ENCODE results near the gene DCLRE1A. TPM values are rescaled to one million over a fixed set of nuclear protein-coding genes. Genes with fewer than 3 reads are reported as not detected.

The DCLRE1A gene
- total and polyA plus RNA-seq, 2 experiments from 2014 or later, result 6.1 to 13.8 TPM

- H3K27me3 Mint-ChIP-seq (ENCODE audit: insufficient read depth, low read depth, poor library complexity), result no peaks in the 10 kb centered on the region
- H3F3A ChIP-seq (replicated peaks; ENCODE audit: low read depth), result no peaks in the 10 kb centered on the region
- H3K4me3 Mint-ChIP-seq, result no peak overlapping the region
- H3K27ac Mint-ChIP-seq, result peak overlapping the region; percentile 37
- no peaks in the 10 kb centered on the region; the same call in 1 of the 2 replicates for H3K9me2 ChIP-seq (ENCODE audit: insufficient read depth)
- no peaks in the 10 kb centered on the region for H3K27me3 ChIP-seq (ENCODE audit: insufficient read depth)
- no peaks in the 10 kb centered on the region for H3K79me2 ChIP-seq (replicated peaks; ENCODE audit: insufficient read depth)
- H3K27ac ChIP-seq (ENCODE audit: low read depth), result no peak overlapping the region
- ATAC-seq (peak; percentile 40), DNase-seq (ENCODE audit: low spot score) (peak; percentile 3)
- peaks cover 35% of the 10 kb centered on the region for H3K36me3 Mint-ChIP-seq (ENCODE audit: low read depth)
- peaks cover 6% of the 10 kb centered on the region; the same call in 1 of the 3 replicates for H3K9me3 Mint-ChIP-seq
- peaks cover 9% of the 10 kb centered on the region; the same call in 1 of the 2 replicates for H3K36me3 ChIP-seq (ENCODE audit: insufficient read depth)
- H3K4me1 ChIP-seq (ENCODE audit: insufficient read depth), result no peaks in the 10 kb centered on the region
- TF ChIP-seq CREB1 (CRISPR knock-in tag; IDR thresholded peaks at IDR 0.05; ENCODE audit: low read depth), result no peak
- no peak for TF ChIP-seq JUNB (IDR thresholded peaks at IDR 0.05; ENCODE audit: unreplicated experiment)
- TF ChIP-seq ZNF331 (CRISPR knock-in tag; IDR thresholded peaks at IDR 0.05; ENCODE audit: low read depth), result no peak
- TF ChIP-seq EZH2phosphoT487 (IDR thresholded peaks at IDR 0.05; ENCODE audit: unreplicated experiment), result no peak
- no peak for TF ChIP-seq STAT1 (IDR thresholded peaks at IDR 0.05; ENCODE audit: unreplicated experiment)
- TF ChIP-seq, protein P1, sequence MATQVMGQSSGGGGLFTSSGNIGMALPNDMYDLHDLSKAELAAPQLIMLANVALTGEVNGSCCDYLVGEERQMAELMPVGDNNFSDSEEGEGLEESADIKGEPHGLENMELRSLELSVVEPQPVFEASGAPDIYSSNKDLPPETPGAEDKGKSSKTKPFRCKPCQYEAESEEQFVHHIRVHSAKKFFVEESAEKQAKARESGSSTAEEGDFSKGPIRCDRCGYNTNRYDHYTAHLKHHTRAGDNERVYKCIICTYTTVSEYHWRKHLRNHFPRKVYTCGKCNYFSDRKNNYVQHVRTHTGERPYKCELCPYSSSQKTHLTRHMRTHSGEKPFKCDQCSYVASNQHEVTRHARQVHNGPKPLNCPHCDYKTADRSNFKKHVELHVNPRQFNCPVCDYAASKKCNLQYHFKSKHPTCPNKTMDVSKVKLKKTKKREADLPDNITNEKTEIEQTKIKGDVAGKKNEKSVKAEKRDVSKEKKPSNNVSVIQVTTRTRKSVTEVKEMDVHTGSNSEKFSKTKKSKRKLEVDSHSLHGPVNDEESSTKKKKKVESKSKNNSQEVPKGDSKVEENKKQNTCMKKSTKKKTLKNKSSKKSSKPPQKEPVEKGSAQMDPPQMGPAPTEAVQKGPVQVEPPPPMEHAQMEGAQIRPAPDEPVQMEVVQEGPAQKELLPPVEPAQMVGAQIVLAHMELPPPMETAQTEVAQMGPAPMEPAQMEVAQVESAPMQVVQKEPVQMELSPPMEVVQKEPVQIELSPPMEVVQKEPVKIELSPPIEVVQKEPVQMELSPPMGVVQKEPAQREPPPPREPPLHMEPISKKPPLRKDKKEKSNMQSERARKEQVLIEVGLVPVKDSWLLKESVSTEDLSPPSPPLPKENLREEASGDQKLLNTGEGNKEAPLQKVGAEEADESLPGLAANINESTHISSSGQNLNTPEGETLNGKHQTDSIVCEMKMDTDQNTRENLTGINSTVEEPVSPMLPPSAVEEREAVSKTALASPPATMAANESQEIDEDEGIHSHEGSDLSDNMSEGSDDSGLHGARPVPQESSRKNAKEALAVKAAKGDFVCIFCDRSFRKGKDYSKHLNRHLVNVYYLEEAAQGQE (IDR thresholded peaks at IDR 0.05; ENCODE audit: unreplicated experiment), result no peak
- TF ChIP-seq, protein P2, sequence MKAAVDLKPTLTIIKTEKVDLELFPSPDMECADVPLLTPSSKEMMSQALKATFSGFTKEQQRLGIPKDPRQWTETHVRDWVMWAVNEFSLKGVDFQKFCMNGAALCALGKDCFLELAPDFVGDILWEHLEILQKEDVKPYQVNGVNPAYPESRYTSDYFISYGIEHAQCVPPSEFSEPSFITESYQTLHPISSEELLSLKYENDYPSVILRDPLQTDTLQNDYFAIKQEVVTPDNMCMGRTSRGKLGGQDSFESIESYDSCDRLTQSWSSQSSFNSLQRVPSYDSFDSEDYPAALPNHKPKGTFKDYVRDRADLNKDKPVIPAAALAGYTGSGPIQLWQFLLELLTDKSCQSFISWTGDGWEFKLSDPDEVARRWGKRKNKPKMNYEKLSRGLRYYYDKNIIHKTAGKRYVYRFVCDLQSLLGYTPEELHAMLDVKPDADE (IDR thresholded peaks at IDR 0.05), result no peak
- no peaks in the 10 kb centered on the region for H3K4me1 Mint-ChIP-seq
- no peak overlapping the region for H3K4me2 ChIP-seq
- H4K20me1 ChIP-seq (replicated peaks; ENCODE audit: insufficient read depth), result no peaks in the 10 kb centered on the region; the same call in 1 of the 2 replicates
- no peak overlapping the region for H2AFZ ChIP-seq
- H3K4me3 ChIP-seq, result no peak overlapping the region
Measured at GRCh38 chr10:113891476-113891875, 37.6 kb upstream of the DCLRE1A start.

GRCh38 chr10:113890769-113891168 is 36.9 kb upstream of the DCLRE1A start:
- DNase-seq (ENCODE audit: low spot score) (peak; percentile 11), ATAC-seq (no peak)
- no peaks in the 10 kb centered on the region; the same call in 1 of the 2 replicates for H3K9me2 ChIP-seq (ENCODE audit: insufficient read depth)
- H4K20me1 ChIP-seq (replicated peaks; ENCODE audit: insufficient read depth), result no peaks in the 10 kb centered on the region; the same call in 1 of the 2 replicates
- no peak overlapping the region for H3K4me2 ChIP-seq
- Mint-ChIP-seq H3K4me3 (no peak overlapping the region), H3K27me3 (ENCODE audit: insufficient read depth, low read depth, poor library complexity) (no peaks in the 10 kb centered on the region), H3K9me3 (peaks cover 6% of the 10 kb centered on the region; the same call in 1 of the 3 replicates), H3K27ac (no peak overlapping the region), H3K36me3 (ENCODE audit: low read depth) (peaks cover 41% of the 10 kb centered on the region), H3K4me1 (no peaks in the 10 kb centered on the region)
- peaks cover 8% of the 10 kb centered on the region; the same call in 1 of the 2 replicates for H3K36me3 ChIP-seq (ENCODE audit: insufficient read depth)
- no peak overlapping the region for H3K4me3 ChIP-seq
- H3K27me3 ChIP-seq (ENCODE audit: insufficient read depth), result no peaks in the 10 kb centered on the region
- no peaks in the 10 kb centered on the region for H3K4me1 ChIP-seq (ENCODE audit: insufficient read depth)
- H3K79me2 ChIP-seq (replicated peaks; ENCODE audit: insufficient read depth), result no peaks in the 10 kb centered on the region
- H3K27ac ChIP-seq (ENCODE audit: low read depth), result no peak overlapping the region
- no peaks in the 10 kb centered on the region for H3F3A ChIP-seq (replicated peaks; ENCODE audit: low read depth)
- no peak overlapping the region for H2AFZ ChIP-seq
- TF ChIP-seq EZH2phosphoT487 (IDR thresholded peaks at IDR 0.05; ENCODE audit: unreplicated experiment) (no peak), ZNF331 (CRISPR knock-in tag; IDR thresholded peaks at IDR 0.05; ENCODE audit: low read depth) (no peak), POLR2AphosphoS5 (IDR thresholded peaks at IDR 0.05; ENCODE audit: low read depth) (no peak), EZH2 (IDR thresholded peaks at IDR 0.05; ENCODE audit: low read depth, unreplicated experiment) (no peak)
- TF ChIP-seq, protein P2 (IDR thresholded peaks at IDR 0.05), result no peak
- TF ChIP-seq, protein P3, sequence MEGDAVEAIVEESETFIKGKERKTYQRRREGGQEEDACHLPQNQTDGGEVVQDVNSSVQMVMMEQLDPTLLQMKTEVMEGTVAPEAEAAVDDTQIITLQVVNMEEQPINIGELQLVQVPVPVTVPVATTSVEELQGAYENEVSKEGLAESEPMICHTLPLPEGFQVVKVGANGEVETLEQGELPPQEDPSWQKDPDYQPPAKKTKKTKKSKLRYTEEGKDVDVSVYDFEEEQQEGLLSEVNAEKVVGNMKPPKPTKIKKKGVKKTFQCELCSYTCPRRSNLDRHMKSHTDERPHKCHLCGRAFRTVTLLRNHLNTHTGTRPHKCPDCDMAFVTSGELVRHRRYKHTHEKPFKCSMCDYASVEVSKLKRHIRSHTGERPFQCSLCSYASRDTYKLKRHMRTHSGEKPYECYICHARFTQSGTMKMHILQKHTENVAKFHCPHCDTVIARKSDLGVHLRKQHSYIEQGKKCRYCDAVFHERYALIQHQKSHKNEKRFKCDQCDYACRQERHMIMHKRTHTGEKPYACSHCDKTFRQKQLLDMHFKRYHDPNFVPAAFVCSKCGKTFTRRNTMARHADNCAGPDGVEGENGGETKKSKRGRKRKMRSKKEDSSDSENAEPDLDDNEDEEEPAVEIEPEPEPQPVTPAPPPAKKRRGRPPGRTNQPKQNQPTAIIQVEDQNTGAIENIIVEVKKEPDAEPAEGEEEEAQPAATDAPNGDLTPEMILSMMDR (conservative IDR thresholded peaks at IDR 0.05; ENCODE audit: low read depth in 2 of 2), result no peak

Measured in GM23338 (cell line).